Measurements from ENCODE around the gene EDA2R.

Gene EDA2R

DNA sequence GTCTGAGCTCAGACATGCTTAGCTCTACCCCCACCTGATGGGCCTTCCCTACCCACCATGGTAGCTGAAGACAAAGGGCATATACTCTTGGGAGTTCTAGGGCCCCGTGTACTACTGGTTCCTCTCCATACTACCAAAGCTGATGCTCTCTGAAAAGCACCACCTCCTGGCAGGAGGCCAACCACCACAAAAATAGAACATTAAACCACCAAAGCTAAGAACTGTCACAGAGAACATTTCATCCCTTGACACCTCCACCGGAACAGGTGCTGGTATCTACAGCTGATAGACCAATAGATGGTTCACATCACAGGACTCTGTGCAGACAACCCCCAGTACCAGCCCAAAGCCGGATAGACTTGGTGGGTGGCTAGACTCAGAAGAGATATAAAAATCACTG is 13.4 kb downstream of the EDA2R start:
- no peak overlapping the region for H3K27ac Mint-ChIP-seq
- no peak overlapping the region for H3K4me3 Mint-ChIP-seq
- peaks cover 58% of the 10 kb centered on the region for H3K27me3 Mint-ChIP-seq
- no peak for DNase-seq
- no peaks in the 10 kb centered on the region for H3K36me3 Mint-ChIP-seq (ENCODE audit: low read depth)
- no peaks in the 10 kb centered on the region for H3K4me1 Mint-ChIP-seq (ENCODE audit: low read depth)
- no peaks in the 10 kb centered on the region for H3K9me3 Mint-ChIP-seq

DNA sequence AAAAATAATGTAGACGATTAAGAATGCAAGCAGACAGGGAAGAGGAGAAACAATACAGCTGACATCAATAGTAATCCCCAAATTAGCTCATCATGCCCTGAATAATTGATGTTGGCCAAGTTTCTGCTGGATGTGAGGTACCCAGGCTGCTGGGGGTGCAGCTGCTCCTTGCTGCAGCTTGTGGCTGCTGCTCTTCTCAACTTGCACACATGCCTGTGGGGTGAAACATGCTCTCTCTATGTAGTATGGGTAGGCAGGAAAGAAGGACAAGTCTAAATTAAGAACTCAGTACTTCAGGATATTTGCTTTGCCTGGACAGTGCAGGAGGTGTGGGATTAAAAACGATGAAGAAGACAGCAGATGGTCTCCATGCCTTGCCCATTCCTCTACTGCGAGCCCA is 16.7 kb downstream of the EDA2R start:
- H3K4me3 Mint-ChIP-seq = no peak overlapping the region
- no peaks in the 10 kb centered on the region for H3K9me3 Mint-ChIP-seq
- H3K36me3 Mint-ChIP-seq (ENCODE audit: low read depth) = no peaks in the 10 kb centered on the region
- DNase-seq = no peak
- peaks cover 50% of the 10 kb centered on the region for H3K27me3 Mint-ChIP-seq
- H3K27ac Mint-ChIP-seq = no peak overlapping the region
- no peaks in the 10 kb centered on the region for H3K4me1 Mint-ChIP-seq (ENCODE audit: low read depth)

DNA sequence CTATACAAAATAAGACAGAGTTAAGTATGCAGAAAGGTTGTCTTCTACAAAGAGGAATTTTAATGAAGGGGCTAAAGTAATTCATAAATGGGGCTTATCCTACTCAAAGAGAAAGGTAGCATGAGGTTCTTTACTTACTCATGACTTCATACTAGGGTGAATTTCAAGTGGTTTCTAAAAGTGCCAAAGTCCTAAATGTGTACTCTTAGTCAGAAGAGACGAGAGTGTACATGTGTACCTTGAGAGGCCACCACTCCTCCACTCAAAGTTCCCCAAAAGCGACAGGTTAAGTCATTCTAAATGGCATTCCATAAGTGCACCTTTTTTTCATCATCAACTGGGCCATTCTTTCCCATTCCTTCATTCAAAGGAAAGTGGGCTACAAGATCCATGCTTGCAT is 21.9 kb downstream of the EDA2R start:
- no peaks in the 10 kb centered on the region for H3K4me1 Mint-ChIP-seq (ENCODE audit: low read depth)
- H3K4me3 Mint-ChIP-seq = no peak overlapping the region
- no peaks in the 10 kb centered on the region for H3K36me3 Mint-ChIP-seq (ENCODE audit: low read depth)

DNA sequence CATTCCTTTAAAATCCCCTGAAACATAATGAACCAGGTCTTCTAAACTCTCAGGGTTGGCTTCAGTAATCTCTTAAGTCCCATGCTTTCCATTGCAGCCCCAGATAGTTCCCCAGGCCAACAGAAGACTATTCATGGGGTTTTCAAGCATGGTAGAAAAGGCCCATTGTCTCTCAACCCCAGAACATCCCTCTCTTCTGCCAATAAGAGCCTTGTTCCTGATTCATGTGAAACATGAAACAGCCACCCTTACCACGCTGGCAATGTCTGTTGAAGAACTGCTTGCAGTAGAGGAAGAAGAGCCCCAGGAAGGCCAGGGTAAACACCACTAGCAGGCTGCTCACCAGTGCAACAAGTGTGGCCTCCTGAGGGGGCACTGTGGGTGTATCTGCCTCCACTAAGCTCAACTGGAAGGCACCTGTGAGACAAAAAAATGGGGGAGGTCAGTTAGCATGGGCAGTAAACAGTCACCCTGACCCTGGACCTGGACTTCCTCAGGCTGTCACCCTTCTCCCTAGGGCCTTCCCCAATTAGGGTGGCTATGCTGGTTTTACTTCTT is 36.4 kb downstream of the EDA2R start:
- Mint-ChIP-seq H3K4me1 (ENCODE audit: low read depth) (no peaks in the 10 kb centered on the region), H3K9me3 (peaks cover 4% of the 10 kb centered on the region), H3K4me3 (no peak overlapping the region), H3K27ac (no peak overlapping the region), H3K36me3 (ENCODE audit: low read depth) (no peaks in the 10 kb centered on the region), H3K27me3 (peaks cover 42% of the 10 kb centered on the region)
- no peak for DNase-seq

More for the DNA sequence above, 21.9 kb downstream of the EDA2R start:
- Mint-ChIP-seq H3K27ac (no peak overlapping the region), H3K9me3 (no peaks in the 10 kb centered on the region), H3K27me3 (peaks cover 33% of the 10 kb centered on the region)
- DNase-seq = no peak

DNA sequence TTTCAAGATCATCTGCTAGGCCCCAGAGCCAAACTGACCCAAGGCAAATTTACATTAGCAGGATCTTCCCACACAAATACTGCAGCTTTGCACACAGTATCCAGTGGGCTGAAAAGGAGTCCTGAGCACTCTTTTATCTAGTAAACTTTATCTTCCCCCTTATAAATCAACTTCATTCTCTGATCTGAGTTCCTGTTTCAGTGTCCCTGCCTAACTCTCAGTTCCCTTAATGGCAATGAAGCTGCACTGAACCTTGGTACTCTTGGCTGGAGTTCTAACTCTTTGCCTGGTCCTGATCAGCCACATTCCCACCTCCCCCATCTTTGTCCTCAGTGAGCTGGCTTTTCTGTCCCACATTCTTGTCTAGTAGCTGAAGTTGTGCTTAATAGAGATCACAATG is 37.4 kb downstream of the EDA2R start:
- H3K27ac Mint-ChIP-seq = no peak overlapping the region
- no peak for DNase-seq
- no peaks in the 10 kb centered on the region for H3K36me3 Mint-ChIP-seq (ENCODE audit: low read depth)
- no peaks in the 10 kb centered on the region for H3K4me1 Mint-ChIP-seq (ENCODE audit: low read depth)
- H3K4me3 Mint-ChIP-seq = no peak overlapping the region
- no peaks in the 10 kb centered on the region for H3K9me3 Mint-ChIP-seq
- peaks cover 45% of the 10 kb centered on the region for H3K27me3 Mint-ChIP-seq

DNA sequence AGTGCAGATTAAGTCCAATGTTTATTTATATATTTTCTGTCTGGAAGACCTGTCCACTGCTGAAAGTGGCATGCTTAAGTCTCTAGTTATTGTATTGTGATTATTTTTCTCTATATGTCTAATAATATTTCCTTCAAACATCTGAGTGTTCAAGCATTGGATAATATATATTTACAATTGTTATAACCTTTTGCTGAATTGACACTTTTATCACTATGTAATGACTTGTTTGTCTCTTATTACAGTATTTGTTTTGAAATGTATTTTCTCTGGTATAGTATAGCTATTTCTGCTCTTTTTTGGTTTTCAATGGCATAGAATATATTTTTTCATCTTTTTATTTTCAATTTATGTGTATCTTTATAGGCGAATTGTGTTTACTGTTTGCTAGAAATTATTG is 59.7 kb downstream of the EDA2R start:
- Mint-ChIP-seq H3K4me3 (no peak overlapping the region), H3K36me3 (ENCODE audit: low read depth) (no peaks in the 10 kb centered on the region), H3K27ac (no peak overlapping the region), H3K9me3 (peaks cover 6% of the 10 kb centered on the region), H3K4me1 (ENCODE audit: low read depth) (no peaks in the 10 kb centered on the region), H3K27me3 (peaks cover 44% of the 10 kb centered on the region)
- no peak for DNase-seq

DNA sequence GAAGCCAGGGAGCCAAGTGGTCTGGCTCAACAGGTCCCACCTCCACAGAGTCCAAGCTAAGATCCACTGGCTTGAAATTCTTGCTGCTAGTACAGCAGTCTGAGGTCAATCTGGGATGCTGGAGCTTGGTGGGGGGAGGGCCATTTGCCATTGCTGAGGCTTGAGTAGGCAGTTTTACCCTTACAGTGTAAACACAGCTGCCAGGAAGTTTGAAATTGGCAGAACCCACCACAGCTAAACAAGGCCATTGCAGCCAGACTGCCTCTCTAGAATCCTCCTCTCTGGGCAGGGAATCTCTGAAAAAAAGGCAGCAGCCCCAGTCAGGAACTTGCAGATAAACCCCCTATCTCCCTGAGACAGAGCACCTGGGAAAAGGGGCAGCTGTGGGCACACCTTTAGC is 84.9 kb downstream of the EDA2R start:
- DNase-seq = no peak
- Mint-ChIP-seq H3K4me3 (no peak overlapping the region), H3K27me3 (peaks cover 58% of the 10 kb centered on the region), H3K4me1 (ENCODE audit: low read depth) (no peaks in the 10 kb centered on the region), H3K9me3 (no peaks in the 10 kb centered on the region), H3K27ac (no peak overlapping the region), H3K36me3 (ENCODE audit: low read depth) (no peaks in the 10 kb centered on the region)

DNA sequence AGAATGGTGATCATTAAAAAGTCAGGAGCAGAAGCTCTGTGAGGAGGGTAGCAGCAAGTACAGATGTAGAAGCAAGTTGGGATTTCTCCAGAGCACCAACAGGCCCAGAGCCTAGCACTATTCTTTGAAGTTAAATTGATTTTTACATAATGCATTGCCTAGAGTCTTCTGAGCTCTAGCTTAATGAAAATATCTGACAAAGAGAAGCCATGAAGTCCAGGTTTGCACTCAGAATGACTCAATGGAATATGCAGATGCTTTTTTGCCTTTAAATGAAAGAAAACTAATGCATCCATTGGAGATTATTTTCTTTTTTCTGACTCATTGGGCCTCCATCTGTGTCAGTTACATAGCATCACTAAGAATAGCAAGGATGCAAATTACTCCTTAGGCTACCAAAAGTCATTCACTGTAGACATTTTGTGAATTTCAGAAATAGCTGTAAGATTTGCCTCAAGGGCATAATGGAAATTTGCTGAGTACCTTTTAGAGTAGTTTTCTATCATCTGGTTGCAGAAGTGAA is 91.0 kb downstream of the EDA2R start:
- no peaks in the 10 kb centered on the region for H3K36me3 Mint-ChIP-seq (ENCODE audit: low read depth)
- H3K4me1 Mint-ChIP-seq (ENCODE audit: low read depth) = no peaks in the 10 kb centered on the region
- H3K27me3 Mint-ChIP-seq = peaks cover 52% of the 10 kb centered on the region
- H3K4me3 Mint-ChIP-seq = no peak overlapping the region
- no peaks in the 10 kb centered on the region for H3K9me3 Mint-ChIP-seq
- H3K27ac Mint-ChIP-seq = no peak overlapping the region
- DNase-seq = no peak
